22Rv1 (cell line): ENCODE results near the gene GSTA5.

Experiments
- CTCF ChIP-seq: fragments of 450-650 bp; IDR thresholded peaks from 2 replicates; pipeline ENCODE4 v1.5.1; 2017; ENCODE audit warnings: mild to moderate bottlenecking
- ZFX ChIP-seq: fragments of 450-650 bp; IDR thresholded peaks from 2 replicates; pipeline ENCODE4 v1.6.1; 2017; ENCODE audit warnings: antibody characterized with exemption, borderline replicate concordance

GRCh38 chr6:52801188-52801841, 39.3 kb downstream of the GSTA5 start:
- TF ChIP-seq CTCF: no peak
- TF ChIP-seq ZFX: no peak
